HG02759 (cell line): ENCODE results near the gene PRG3.
"Not testable (repeated sequence)": the region's sequence is repeated elsewhere in the genome, so short reads cannot be mapped to it uniquely, and the experiment has no call there.

ENCODE experiments used
- ATAC-seq: cut with Tn5 transposase; IDR thresholded peaks from one replicate; pipeline ENCODE4 v1.9.1; 2021; ENCODE audit warnings: mild to moderate bottlenecking, moderate library complexity; ENCODE audit not compliant: unreplicated experiment

The PRG3 gene

DNA sequence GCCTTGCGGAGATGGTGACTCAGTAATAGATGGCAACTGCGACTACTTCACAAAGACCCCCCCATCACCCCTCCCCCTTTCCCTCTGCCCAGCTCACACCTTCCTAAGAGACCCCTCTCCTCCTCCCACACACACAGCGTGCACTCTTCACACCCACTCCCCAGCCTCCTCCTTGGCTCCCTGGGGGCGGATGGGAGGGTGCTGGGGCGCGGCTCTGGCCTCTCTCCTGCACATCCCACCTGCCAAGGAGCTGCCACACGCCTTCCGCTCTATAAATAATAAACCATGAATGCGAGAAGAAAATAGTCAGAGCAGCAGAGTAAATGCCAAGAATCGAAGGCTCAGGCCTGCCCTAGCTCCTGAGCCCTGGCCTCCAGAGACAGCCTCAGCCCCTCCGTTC lies 38.2 kb downstream of the PRG3 start:
- ATAC-seq, result no peak

DNA sequence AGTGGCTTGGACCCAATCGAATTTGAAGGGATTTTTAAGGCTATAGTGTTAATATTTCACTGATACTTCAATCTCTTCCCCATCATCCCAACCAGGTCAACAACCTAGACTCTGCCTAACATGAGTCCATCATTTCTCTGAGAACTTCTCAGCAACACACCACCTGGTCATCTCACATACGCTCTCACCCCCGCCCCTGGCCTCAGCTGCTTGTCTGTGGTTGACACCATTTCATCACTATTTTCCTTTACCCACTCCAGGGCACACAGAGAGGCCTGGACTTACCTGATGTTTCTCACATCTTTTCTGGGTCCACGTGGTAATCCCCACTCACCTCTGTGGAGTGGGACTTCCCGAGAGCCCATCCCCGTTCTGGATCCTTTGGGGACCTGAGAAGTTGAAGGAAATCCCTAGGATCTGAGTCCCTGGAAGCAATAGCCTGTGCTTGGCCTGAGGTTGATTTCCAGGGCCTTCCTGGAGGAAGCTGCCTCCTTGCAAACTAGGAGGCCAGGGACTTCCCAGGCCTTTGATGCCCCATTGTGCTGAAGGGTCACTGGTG lies 39.6 kb downstream of the PRG3 start:
- no peak for ATAC-seq

- no peak for ATAC-seq
Observed at GRCh38 chr11:57340039-57340615, 40.8 kb downstream of the PRG3 start.

GRCh38 chr11:57339328-57339727 lies 41.6 kb downstream of the PRG3 start:
- ATAC-seq, result no peak

DNA sequence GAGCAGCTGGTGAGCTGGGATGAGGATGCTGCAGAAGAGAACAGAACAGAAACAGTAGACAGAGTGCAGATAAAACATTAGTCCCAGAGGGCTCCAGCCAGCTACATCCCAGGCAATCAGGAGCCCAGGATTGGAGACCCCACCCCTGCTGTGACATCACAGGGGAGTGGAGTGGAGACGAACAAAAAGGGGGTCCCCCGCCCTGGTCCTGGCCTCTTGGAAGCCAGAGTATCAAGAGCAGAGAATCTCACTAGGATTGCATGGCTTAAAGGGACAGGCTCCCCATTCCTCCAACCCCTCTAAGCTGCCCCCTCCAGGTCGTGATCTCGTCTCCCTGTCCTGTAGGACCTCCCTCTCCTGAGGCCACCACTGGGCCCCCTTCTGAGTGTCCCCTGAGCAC lies 42.8 kb downstream of the PRG3 start, which contains the start of gene P2RX3:
Gene P2RX3 (plus strand): TSS at position 211 of the 400 bp plus-strand sequence. CDS start 199 bp downstream, outside the sequence.
- no peak for ATAC-seq

DNA sequence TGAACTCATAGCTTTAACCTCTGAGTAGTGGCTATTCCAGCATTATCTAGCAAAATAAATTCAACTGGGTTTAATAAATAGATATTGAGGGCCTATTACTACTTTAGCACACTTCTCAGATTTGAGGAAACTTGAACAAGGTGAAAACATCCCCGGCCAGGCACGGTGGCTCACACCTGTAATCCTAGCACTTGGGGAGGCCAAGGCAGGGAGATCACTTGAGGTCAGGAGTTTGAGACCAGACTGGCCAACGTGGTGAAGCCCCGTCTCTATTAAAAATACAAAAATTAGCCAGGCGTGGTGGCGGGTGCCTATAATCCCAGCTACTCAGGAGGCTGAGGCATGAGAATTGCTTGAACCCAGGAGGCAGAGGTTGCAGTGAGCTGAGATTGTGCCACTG lies 44.1 kb downstream of the PRG3 start:
- ATAC-seq, result not testable (repeated sequence)

DNA sequence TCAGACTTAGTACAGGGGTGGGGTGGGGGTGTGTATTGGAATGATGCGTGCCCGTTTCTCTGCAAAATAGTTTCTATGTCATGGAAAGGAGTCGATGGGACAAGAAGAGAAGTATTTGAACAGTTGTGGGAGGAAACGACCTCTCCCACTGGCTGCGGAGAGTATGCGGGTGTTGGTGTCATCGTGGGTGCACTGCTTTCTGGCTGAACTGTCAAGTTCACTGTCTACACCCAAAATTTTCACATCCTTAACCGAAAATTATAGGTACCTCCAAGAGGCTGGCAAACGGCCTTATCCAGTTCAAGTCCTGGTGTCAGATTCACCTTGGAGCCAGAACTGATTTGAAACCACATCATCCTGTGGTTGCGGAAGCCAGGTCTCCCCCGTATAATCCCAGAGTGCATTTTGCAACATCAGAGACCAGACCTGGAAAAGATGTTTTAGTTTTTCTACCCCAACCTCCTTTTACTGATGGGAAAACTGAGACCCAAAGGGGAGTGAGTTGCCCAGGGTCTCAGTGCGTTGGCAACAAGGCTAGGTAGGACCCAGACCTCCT lies 44.8 kb downstream of the PRG3 start:
- peak; percentile 10 for ATAC-seq

- ATAC-seq, result peak; percentile 99
Observed at GRCh38 chr11:57335343-57336110, 45.4 kb downstream of the PRG3 start, which contains the start of gene SSRP1. SSRP1 (minus strand) TSS chr11:57335892; CDS start chr11:57335121, 771 bp downstream.

DNA sequence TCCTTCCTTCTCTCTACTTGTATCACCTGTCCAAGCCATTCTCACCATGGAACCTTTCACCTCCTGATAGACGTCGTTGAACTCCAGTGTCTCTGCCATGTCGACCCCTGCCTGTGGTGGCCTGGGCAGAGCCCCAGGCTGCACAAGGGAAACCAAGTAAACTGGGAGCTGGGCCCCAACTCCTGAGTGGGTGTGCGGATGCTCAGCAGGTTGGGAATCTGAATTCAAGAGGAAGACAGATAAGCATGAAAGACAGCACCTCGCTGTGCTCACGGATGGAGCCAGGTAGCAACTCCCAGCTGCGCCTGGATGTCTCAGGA lies 46.0 kb downstream of the PRG3 start:
- peak; percentile 3 for ATAC-seq

GRCh38 chr11:57332694-57333440 lies 48.1 kb downstream of the PRG3 start:
- no peak for ATAC-seq

GRCh38 chr11:57331720-57332119 lies 49.2 kb downstream of the PRG3 start:
- no peak for ATAC-seq

GRCh38 chr11:57330029-57330428 lies 50.9 kb downstream of the PRG3 start:
- no peak for ATAC-seq

DNA sequence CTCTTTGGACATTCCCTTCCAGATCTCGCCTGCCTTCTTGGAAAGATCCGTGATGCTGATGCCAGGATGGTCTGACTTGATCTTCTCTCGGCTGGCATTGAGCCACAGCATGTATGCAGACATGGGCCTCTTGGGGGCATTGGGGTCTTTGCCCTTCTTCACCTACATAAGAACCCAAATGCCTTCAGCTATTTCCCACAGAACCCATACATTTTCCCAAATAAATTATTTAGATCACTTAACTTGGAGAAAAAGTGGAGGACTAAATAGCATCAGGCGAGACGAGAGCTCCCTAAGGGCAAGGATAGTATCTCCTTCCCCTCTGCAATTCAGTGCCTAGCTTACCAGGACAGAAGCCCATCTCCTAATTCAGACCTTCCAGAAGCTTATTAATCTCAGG lies 53.2 kb downstream of the PRG3 start:
- ATAC-seq, result no peak
